NCI-H345 treated with DMSO at 0.1 percent for 48 hours (cell line): ENCODE results near the gene BBS9.
"Not testable (repeated sequence)": the region's sequence is repeated elsewhere in the genome, so short reads cannot be mapped to it uniquely, and the experiment has no call there.

ENCODE experiments used
- DNase-seq: peaks from one replicate; lab custom pipeline; 2025; ENCODE audit not compliant: unreplicated experiment; lab: John Stamatoyannopoulos, UW

BBS9 gene

GRCh38 chr7:33128990-33129805, at the start of gene BBS9:
TSS of gene BBS9 (plus strand) at chr7:33129564. CDS start at chr7:33146253, 16,689 bp downstream.
- peak; percentile 95 for DNase-seq

- DNase-seq, result no peak
These were observed 49.3 kb upstream of the BBS9 start for GRCh38 chr7:33079763-33080690.

GRCh38 chr7:33087356-33087755, 42.0 kb upstream of the BBS9 start:
- DNase-seq, result no peak

- DNase-seq, result no peak
These were observed 41.5 kb upstream of the BBS9 start for GRCh38 chr7:33087858-33088257.

- no peak for DNase-seq
These were observed 40.2 kb upstream of the BBS9 start for GRCh38 chr7:33089142-33089541.

GRCh38 chr7:33091111-33091531, 38.2 kb upstream of the BBS9 start:
- DNase-seq, result no peak

GRCh38 chr7:33091641-33092191, 37.6 kb upstream of the BBS9 start:
- DNase-seq, result no peak

- DNase-seq, result no peak
These were observed 36.1 kb upstream of the BBS9 start for GRCh38 chr7:33093266-33093665.

GRCh38 chr7:33094745-33095275, 34.6 kb upstream of the BBS9 start:
- not testable (repeated sequence) for DNase-seq

- DNase-seq, result no peak
These were observed 30.0 kb upstream of the BBS9 start for GRCh38 chr7:33099154-33099940.

- no peak for DNase-seq
These were observed 28.6 kb upstream of the BBS9 start for GRCh38 chr7:33100770-33101169.

GRCh38 chr7:33101906-33102305, 27.5 kb upstream of the BBS9 start:
- DNase-seq, result no peak

- peak; percentile 35 for DNase-seq
These were observed 22.0 kb upstream of the BBS9 start for GRCh38 chr7:33107136-33108066.

GRCh38 chr7:33108554-33109004, 20.8 kb upstream of the BBS9 start:
- DNase-seq, result peak; percentile 33

- peak; percentile 66 for DNase-seq
These were observed 20.2 kb upstream of the BBS9 start, which contains the start of gene RP9 for GRCh38 chr7:33109005-33109757. TSS of gene RP9 (minus strand) at chr7:33109404. CDS start at chr7:33109372, 32 bp downstream.

GRCh38 chr7:33109758-33110238, 19.6 kb upstream of the BBS9 start:
- peak; percentile 27 for DNase-seq

- no peak for DNase-seq
These were observed 17.8 kb upstream of the BBS9 start for GRCh38 chr7:33111614-33112013.

- DNase-seq, result no peak
These were observed 14.4 kb upstream of the BBS9 start for GRCh38 chr7:33114976-33115375.
